Activated T-cell treated with anti-CD3 and anti-CD28 coated beads for 1 hour (primary cell): ENCODE measurements around the gene ZNF479.
"Not testable (repeated sequence)": the region's sequence is repeated elsewhere in the genome, so short reads cannot be mapped to it uniquely, and the experiment has no call there.

Experiments used
- DNase-seq: peaks from one replicate; pipeline ENCODE4 v3.0.0-alpha.2; 2020; ENCODE audit warnings: low read depth

The ZNF479 gene

DNA sequence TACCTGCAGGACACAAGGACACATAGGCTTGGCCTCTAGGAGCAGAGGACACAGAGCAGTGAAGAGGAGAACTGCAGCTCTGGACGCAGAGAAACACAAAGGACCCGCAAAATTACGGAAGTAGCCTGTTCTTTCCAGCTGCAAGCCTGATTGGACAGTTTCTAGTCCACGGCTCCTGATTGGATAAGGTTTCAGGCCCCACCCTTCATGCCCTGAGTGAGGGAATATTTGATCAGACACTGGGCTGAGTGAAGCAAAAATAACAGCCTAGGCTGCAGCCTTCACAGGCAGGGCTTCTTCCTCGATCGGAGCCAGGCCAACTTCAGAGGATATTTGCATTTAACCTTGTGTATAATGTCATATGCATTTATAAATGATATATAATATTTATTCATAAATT is at the start of gene ZNF479:
ZNF479 (minus strand) TSS at position 101 of the 400 bp plus-strand sequence. CDS start 112 bp downstream, outside the sequence.
- DNase-seq: not testable (repeated sequence)

DNA sequence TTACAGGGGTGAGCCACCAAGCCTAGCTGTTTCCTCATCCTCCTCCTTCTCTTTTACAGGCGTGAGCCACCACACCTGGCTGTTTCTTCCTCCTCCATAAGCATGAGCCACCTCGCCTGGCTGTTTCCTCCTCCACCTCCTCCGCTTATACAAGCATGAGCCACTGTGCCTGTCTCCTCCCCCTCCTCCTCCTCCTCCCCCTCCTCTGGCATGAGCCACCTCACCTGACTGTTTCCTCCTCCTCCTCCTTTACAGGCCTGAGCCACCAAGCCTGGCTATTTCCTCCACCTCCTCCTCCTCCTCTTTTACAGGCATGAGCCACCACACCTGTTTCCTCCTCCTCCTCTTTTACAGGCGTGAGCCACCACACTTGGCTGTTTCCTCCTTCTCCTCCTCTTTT is 49.8 kb upstream of the ZNF479 start:
- DNase-seq: no peak

DNA sequence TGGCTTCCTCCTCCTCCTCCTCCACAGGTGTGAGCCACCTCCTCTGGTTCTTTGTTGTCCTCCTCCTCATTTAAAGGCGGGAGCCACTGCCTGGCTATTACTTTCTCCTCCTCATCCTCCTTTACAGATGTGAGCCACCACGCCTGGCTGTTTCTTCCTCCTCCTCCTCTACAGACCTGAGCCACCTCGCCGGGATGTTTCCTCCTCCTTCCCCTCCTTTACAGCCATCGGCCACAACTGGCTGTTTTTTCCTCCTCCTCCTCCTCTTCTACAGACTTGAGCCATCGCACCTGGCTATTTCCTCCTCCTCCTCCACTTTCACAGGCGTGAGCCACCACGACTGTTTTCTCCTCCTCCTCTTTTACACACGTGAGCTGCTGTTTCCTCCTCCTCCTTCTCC is 49.0 kb upstream of the ZNF479 start:
- DNase-seq: no peak

DNA sequence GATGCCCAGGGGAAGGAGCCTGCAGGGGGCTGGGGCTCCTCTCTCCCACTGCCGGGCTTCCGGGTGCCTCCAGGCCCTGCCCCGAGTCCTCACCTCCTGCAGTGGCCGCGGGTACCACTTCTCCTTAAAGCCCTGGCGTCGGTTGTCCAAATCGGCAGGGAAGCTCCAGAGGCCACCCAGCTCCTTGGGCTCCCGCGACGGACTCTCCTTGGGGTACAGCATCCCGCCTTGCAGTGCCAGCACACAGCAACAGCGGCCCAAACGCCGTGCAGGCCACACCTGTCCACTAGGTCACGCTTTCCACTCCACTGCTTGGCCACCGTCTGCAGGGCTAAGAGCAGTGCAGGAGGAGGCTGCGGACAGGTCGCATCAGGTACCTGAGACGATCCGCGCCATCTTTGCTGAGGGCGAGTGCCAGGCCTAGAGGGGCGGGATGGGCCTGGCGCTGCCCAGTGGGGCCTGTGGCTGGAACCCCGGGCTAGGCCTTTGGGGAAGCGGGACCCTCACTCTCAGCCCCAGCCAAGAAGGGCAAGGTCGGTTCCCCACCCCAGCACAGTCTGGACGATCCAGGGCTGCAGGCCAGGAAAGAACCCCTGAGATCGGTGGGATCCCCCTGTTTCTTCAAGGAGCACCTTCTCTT is 47.7 kb upstream of the ZNF479 start:
- no peak for DNase-seq

DNA sequence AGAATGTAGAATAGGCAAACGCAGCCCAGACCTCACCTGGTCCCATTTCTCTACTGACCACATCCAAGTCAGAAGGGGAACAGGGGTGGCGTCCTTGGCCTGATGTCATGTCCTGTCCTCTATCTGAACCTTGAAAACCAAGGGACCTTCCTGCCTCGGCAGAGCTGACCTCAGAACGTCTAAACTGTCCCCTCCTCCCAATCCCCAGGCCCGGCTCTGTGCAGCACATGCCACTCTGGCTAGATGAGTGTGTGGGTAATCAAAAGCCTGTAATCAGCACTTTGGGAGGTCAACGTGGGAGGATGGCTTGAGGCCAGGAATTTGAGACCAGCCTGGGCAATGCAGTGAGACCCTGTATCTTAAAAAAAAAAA is 46.5 kb upstream of the ZNF479 start:
- DNase-seq: no peak

DNA sequence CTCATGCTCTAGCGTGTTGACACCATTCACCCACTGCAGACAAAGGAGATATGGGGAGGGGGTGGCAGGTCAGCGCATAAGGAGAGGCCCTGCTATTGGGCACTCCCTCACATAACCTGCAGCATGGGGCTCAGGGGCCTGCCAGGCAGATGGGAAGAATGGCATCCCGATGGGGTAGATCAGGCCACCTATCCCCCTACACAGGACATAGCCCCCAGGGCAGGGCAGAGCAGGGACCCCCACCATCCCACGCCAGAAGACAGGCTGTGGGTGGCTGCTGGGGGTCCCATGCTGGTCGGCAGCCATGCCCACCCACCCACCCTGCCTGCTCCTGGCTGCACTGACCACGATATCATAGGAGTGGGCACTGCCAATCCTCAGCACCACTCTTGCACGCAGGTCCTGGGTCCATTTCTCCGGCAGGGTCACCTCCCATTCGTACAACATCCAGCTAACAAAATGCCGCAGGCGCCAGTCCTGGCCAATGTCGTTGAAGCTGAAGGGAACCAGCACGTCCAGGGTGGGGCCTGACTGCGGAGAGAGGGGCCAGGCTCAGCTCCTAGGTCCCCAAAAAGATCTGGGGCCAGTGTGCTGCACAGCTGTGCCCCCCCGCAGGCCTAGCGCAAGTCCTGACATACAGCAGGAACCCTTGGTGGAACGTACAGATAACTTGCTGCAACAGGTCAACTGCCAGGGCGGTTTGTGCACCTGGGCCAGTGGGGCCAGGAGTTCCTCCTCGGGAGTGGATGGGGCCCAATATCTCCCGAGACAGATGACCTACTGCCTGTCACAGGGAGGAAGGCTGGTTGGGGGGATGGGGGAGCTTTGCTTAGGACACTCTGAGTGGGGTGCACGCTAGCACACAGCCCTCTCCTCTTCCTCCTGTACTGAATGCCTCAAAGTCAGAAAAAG is 45.9 kb upstream of the ZNF479 start:
- DNase-seq: no peak

DNA sequence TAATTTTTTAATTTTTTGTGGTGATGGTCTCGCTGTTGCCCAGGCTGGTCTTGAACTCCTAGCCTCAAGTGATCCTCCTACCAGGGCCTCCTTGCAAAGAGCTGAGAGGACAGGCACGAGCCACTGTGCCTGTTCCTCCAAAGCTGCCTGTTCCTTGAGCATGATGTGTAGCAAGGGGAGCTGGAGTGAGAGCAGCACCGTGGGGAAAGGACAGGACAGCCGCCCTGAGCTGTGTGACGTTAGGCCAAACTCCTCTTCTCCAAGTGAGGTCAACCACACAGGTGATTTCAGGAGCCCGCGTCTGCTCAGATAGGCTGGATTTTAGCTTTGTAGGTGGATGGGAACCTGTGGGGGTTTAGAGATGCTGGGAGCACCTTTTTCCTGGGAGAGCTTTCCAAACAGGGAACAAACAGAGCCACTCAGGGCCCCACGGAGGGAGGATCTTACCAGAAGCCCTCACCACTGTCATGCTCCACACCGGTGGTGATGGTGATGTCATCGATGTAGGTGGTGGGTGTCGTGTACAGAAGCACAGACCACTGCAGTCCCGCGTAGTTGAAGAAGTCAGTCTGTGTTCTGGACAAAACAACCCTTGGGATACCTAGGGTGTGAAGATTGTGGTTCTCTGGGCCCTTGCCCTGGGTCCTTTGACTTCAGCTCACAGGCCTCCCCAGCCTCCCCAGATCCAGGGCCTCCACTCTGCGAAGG is 44.8 kb upstream of the ZNF479 start:
- DNase-seq: no peak

DNA sequence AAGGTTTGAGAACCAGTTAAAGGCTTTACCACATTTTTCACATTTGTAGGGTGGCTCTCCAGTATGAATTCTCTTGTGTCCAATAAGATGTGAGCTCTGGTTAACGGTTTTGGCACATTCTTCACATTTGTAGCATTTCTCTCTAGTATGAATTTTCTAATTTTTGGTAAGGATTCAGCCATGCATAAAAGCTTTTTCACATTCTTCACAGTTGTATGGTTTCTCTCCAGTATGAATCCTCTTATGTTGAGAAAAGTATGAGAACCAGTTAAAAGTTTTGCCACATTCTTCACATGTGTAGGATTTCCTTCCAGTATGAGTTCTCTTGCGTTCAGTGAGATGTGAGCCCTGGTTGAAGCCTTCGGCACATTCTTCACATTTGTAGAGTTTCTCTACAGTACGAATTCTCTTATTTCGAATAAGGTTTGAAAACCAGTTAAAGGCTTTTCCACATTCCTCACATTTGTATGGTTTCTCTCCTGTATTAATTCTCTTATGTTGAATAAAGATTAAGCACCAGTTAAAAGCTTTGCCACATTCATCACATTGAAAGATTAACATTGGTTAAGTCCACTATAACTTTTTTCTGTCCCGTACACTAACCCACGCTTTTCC is 33.2 kb upstream of the ZNF479 start:
- DNase-seq: no peak

DNA sequence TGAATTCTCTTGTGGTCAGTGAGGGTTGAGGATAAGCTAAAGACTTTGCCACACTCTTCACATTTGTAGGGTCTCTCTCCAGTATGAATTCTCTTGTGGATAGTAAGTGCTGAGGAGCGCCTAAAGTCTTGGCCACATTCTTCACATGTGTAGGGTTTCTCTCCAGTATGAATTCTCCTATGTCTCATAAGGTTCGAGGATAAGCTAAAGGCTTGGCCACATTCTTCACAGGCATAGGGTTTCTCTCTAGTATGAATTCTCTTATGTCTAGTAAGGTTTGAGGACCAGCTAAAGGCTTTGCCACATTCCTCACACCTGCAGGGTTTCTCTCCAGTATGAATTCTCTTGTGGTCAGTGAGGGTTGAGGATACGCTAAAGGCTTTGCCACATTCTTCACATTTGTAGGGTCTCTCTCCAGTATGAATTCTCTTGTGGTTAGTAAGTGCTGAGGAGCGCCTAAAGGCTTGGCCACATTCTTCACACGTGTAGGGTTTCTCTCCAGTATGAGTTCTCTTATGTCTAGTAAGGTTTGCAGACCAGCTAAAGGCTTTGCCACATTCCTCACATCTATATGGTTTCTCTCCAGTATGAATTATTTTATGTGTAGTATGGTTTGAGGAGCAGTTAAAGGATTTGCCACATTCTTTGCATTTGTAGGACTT is 12.0 kb downstream of the ZNF479 start:
- not testable (repeated sequence) for DNase-seq
